GM18907 (cell line): ENCODE measurements around the gene HBE1.
"Not testable (repeated sequence)": the region's sequence is repeated elsewhere in the genome, so short reads cannot be mapped to it uniquely, and the experiment has no call there.

Experiments
- ATAC-seq: cut with Tn5 transposase; IDR thresholded peaks from one replicate; pipeline ENCODE4 v1.9.1; 2021; ENCODE audit warnings: mild to moderate bottlenecking, moderate library complexity; ENCODE audit not compliant: unreplicated experiment

HBE1 gene

DNA sequence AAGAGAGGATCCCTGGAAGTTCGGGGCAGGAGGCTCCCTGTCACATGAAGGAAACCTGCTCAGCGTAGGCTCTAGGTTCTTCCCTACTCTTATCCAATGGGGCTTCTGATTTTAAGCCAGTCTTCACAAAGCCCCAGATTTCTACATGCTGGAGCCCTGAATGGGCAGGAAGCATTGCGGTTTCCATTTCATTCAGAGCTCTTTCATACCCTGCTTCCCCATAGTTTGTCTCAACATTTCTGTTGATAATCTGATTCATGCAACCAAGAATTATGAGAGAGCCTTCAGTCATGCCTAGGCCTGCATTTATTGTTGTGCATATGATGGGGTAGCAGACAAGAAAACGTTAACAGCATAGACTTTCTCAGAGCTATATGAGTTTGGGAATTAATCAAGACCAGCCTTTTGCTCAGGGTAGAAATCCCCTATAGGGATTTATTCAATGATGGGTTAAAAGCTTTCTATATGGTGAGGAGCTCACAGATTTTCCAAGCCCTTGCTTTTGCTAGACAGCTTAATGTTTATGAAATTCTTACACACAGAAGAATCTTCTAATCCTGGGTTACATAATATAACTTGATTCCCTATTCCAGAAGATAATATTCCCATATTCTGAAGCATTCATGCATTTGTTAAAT lies 16.1 kb upstream of the HBE1 start:
- no peak for ATAC-seq

GRCh38 chr11:5284637-5285036 lies 14.9 kb upstream of the HBE1 start:
- no peak for ATAC-seq

DNA sequence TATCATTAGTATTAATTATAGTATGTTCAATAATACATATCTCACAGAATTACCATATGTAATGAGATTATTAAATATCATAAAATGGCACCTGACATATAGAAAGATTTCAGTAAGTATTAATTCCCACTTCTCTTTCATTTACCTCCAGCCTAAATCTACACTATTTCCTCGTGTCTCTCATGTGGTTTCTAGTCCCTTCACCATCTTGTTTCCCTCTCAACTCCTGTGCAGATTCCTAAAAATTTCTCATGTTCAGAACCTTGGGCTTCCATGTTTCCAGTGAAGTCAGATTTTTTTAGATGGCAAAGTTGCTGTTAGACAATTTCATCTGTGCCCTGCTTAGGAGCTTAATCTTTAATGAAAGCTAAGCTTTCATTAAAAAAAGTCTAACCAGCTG lies 14.1 kb upstream of the HBE1 start:
- no peak for ATAC-seq

- no peak for ATAC-seq
These were observed 13.3 kb upstream of the HBE1 start for GRCh38 chr11:5283086-5283485.

- ATAC-seq, result no peak
These were observed 12.9 kb upstream of the HBE1 start for GRCh38 chr11:5282628-5283027.

- no peak for ATAC-seq
These were observed 11.9 kb upstream of the HBE1 start for GRCh38 chr11:5281596-5281995.

DNA sequence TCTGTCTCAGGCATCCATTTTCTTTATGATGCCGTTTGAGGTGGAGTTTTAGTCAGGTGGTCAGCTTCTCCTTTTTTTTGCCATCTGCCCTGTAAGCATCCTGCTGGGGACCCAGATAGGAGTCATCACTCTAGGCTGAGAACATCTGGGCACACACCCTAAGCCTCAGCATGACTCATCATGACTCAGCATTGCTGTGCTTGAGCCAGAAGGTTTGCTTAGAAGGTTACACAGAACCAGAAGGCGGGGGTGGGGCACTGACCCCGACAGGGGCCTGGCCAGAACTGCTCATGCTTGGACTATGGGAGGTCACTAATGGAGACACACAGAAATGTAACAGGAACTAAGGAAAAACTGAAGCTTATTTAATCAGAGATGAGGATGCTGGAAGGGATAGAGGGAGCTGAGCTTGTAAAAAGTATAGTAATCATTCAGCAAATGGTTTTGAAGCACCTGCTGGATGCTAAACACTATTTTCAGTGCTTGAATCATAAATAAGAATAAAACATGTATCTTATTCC lies 10.9 kb upstream of the HBE1 start:
- ATAC-seq, result peak; percentile 95

DNA sequence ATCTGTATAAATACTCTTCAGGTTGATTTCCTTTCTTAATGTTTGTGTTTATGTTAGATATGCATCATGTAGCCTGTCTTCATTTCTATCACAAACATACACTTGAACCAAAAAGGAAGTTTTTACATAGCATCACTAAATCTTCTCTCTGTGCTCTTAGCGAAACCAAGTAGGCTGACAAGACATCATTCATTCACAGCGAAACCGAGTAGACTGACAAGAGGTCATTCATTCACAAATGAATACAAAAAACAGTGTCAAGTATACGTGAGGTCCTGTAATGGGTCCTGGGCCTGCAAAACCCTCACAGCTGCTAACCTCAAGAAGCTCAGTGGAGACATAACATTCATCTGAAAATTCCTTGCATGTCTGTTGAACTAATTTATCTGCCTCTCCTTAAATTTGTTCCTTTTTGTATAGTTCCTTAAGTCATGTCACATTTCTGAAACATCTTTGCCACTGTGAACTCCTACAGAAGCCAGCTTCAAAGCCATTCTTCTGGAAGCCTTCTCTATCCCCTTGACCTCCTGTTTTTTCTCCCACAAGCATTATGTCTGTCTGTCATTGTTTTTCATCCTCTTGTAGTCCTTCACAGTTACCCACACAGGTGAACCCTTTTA lies 9.8 kb upstream of the HBE1 start:
- no peak for ATAC-seq

DNA sequence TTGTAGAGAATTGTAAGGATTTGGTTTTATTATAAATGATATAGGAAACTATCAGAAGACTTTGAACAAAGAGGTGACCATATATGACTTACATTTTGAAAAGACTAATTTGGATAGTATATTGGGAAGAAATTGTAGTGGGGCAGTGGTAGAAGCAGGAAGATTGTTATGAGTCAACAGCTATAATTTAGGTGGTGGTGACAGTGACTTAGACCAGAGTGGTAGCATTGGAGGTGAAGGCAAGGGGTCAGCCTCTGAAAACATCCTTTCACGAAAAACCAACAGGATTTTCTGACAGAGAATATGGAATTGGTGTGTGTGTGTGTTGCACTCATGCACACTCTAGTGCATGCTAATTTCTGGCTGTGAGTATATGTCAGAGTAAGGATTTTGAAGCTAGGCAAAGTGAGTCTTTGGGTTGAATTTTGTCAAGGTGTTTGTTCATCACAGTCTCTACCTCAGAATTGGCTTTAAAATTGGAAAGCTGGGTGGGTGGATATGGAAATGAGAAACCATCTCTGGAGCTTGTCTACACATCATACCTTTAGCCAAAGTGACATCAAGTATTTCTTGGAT lies 8.2 kb upstream of the HBE1 start:
- ATAC-seq, result peak; percentile 78

GRCh38 chr11:5276697-5277096 lies 7.0 kb upstream of the HBE1 start:
- ATAC-seq, result no peak

- no peak for ATAC-seq
These were observed 5.8 kb upstream of the HBE1 start for GRCh38 chr11:5275369-5276110.

DNA sequence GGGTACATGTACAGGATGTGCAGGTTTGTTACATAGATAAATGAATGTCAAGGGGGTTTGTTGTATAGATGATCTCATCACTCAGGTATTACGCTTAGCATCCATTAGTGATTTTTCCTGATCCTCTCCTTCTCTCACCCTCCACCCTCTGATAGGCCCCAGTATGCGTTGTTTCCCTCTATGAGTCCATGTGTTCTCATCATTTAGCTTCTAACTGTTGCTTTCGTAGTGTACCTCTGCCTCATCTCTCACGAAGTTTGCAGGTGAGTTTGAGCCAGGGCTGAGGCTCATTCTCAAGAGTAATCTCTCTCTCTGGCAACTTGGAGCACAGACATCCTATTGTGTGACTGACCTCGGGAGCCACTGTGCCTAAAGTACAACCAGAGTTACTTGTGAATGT lies 4.7 kb upstream of the HBE1 start:
- no peak for ATAC-seq

- no peak for ATAC-seq
These were observed 2.8 kb upstream of the HBE1 start for GRCh38 chr11:5272395-5273017.

DNA sequence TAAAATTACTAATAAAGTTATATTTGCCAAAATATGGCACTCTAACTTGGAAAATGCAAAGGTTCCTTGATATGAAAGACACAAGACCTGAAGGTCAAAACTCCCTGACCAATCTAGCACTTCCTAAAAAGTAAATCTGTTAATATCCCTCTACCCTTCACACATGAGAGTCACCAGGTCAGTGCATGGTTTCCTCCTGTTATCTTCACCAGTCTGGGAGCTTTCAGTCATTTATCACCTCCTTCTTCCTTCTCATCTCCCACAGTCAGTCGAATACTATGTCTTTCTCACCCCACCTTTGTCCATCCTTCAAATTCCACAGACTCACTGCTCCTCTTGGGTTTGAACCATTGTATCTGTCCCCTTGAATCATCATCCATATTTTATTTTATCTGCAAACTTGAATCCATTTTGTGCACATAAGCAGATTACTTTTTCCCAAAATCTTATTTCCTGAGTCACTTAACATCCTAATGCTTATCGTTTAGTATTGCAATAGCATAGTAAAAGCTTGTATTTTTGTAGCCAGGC lies 2.6 kb downstream of the HBE1 start:
- ATAC-seq, result no peak

GRCh38 chr11:5266609-5267008 lies 3.1 kb downstream of the HBE1 start:
- ATAC-seq, result no peak

- ATAC-seq, result no peak
These were observed 3.9 kb downstream of the HBE1 start for GRCh38 chr11:5265832-5266231.

DNA sequence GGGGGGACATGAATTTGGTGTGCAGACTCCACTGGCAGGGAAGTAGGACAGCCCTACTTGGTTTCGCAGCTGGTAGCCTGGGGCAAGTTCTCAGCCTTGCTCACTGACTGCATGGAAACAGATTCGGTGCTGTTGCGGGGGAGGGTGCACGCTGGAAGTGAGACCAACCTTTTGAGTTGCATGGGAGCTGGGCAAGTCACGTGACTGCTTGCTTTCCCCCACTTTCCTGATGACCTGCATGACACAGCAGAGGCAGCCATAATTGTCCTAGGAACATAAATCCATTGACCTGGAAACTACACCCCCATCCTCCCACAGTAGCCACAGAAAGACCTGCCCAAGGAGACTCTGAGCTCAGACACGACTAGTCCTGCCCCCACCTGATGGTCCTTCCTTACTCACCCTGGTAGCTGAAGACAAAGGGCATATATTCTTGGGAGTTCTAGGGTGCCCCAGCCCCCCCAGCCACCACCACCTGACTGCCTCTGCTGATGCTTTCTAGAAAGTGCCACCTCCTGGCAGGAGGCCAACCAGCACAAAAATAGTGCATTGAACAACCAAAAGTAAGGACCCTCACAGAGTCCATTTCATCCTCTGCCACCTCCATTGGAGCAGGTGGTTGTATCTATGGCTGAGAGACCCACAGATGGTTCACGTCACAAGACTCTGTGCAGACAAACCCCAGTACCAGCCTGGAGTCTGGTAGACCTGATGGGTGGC lies 11.0 kb downstream of the HBE1 start:
- ATAC-seq, result no peak

DNA sequence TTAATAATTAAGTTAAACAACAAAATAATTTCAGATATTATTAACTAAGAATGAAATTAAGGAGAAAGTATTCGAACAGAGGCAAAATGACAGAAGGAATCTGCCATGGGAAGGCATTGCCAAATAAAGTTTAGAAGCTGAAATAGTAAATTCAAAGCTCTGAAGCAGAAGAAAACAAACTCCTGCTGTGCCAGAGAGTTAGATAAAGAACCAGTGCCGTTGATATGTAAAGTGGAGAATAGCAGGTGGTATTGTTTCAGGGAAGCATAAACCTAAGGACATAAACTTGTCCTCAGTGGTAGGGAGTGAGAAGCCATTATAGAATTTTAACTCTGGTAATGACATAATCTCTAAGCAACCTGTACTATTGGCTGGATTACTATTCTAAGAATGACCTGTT lies 12.4 kb downstream of the HBE1 start:
- ATAC-seq, result no peak

DNA sequence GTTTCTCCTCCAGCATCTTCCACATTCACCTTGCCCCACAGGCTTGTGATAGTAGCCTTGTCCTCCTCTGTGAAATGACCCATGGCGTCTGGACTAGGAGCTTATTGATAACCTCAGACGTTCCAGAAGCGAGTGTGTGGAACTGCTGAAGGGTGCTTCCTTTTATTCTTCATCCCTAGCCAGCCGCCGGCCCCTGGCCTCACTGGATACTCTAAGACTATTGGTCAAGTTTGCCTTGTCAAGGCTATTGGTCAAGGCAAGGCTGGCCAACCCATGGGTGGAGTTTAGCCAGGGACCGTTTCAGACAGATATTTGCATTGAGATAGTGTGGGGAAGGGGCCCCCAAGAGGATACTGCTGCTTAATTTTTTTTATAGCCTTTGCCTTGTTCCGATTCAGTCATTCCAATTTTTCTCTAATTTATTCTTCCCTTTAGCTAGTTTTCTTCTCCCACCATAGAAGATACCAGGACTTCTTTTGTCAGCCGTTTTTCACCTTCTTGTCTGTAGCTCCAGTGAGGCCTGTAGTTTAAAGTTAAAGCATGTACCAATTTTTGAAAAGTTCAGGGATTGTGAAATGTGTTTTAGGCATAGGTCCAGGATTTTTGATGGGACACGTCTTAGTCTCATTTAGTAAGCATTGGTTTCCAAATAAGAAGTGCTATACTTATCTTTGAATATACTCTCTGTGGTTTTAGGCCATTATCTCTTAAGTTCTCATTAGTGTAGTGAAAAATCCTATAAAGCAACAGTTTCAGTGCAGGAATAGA lies 14.9 kb downstream of the HBE1 start, which contains the start of gene HBG2:
Gene HBG2, minus strand, starts transcription at position 136 of the 768 bp plus-strand sequence. Its CDS starts 53 bp downstream, at position 83.
- ATAC-seq, result not testable (repeated sequence)
